Measurements from ENCODE around the gene ZDHHC7. TPM values are rescaled to one million over a fixed set of nuclear protein-coding genes. Genes with fewer than 3 reads are reported as not detected.

Gene ZDHHC7
- total and polyA plus RNA-seq, 9 of the 15 experiments (the other 6 are each of a cell fraction or from before 2014, with no cell fraction given) = 1.7 to 49.7 (median 37.4) TPM

DNA sequence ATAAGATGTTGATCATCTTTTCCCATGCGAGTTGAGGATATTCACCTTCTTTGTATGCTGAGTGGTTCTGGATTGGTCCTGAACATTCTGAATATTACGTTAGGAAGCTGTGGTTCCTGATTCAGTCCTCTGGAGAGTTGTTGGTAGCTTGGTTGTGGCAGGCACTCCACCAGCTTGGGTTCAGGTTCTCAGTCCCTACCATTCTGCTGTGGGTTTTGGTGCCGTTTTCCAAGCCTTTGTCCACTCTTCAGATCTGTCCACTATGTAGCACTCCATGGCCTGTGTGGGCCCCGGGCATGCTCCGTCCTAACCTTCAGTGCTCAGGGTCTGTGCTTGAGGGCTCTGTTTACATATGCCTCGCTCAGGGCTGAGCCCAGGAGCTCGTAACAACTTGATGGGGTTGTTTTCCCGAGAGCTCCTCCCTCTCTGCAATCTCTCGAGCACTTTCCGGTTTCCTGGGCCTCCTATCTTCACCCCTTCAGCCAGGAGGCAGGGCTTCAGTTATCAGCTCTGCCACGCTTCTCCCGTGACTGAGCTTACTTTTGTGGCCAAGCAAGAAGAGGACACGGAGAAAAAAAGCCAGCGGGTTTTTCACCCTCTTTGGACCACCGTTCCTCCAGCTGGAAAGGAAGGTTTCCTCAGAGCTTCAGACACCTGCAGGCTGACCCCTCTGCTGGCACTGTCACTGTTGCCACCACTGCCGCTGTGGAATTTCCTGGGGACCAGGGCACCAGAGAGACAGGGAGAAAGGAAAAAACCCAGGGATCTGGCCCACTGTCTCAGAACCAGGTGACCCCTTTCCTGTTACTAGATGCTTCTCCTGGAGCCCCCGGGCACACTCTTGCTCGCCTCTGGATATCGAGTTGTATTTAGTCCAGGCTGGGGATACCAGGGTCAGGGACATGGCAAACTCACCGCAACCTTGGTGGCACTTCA lies 35.9 kb upstream of the ZDHHC7 start (continued):
- TF ChIP-seq, protein P1, sequence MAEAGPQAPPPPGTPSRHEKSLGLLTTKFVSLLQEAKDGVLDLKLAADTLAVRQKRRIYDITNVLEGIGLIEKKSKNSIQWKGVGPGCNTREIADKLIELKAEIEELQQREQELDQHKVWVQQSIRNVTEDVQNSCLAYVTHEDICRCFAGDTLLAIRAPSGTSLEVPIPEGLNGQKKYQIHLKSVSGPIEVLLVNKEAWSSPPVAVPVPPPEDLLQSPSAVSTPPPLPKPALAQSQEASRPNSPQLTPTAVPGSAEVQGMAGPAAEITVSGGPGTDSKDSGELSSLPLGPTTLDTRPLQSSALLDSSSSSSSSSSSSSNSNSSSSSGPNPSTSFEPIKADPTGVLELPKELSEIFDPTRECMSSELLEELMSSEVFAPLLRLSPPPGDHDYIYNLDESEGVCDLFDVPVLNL (CRISPR knock-in tag; IDR thresholded peaks at IDR 0.05; ENCODE audit: low read depth) = no peak
- peak; percentile 75 for TF ChIP-seq TAF1 (IDR thresholded peaks at IDR 0.05; ENCODE audit: control insufficient read depth, extremely low read depth, insufficient read depth, low read length, severe bottlenecking)
- peak; percentile 19; the same call in 1 of the 2 replicates for TF ChIP-seq ZNF584 (CRISPR knock-in tag; IDR thresholded peaks at IDR 0.05; ENCODE audit: low read depth)
- no peak for TF ChIP-seq HMG20A (CRISPR knock-in tag; conservative IDR thresholded peaks at IDR 0.05)
- no peak for TF ChIP-seq FUS (optimal IDR thresholded peaks at IDR 0.05; ENCODE audit: low read depth, low read length)
- no peak for TF ChIP-seq ZNF282 (CRISPR knock-in tag; IDR thresholded peaks at IDR 0.05)
- no peak for TF ChIP-seq SIX5 (IDR thresholded peaks at IDR 0.05; ENCODE audit: borderline replicate concordance in 1 of 2, insufficient read depth in 1 of 2, low read depth in 1 of 2, low read length in 2 of 2)
- TF ChIP-seq, protein P2, sequence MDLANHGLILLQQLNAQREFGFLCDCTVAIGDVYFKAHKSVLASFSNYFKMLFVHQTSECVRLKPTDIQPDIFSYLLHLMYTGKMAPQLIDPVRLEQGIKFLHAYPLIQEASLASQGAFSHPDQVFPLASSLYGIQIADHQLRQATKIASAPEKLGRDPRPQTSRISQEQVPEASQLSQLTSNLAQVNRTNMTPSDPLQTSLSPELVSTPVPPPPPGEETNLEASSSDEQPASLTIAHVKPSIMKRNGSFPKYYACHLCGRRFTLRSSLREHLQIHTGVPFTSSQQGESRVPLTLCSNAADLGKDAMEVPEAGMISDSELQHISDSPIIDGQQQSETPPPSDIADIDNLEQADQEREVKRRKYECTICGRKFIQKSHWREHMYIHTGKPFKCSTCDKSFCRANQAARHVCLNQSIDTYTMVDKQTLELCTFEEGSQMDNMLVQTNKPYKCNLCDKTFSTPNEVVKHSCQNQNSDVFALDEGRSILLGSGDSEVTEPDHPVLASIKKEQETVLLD (IDR thresholded peaks at IDR 0.05) = peak; percentile 90
- no peak for TF ChIP-seq SAP30 (IDR thresholded peaks at IDR 0.05; ENCODE audit: borderline replicate concordance, insufficient read depth, low read depth, low read length, poor library complexity, severe bottlenecking)
- no peak for TF ChIP-seq ZBTB7A (IDR thresholded peaks at IDR 0.05; ENCODE audit: borderline replicate concordance, control insufficient read depth, low read depth, low read length)
- peak; percentile 80 to 82 for TF ChIP-seq TRIM24 (IDR thresholded peaks at IDR 0.05)
- TF ChIP-seq KDM2B (CRISPR knock-in tag; IDR thresholded peaks at IDR 0.05) = no peak
- TF ChIP-seq HDAC2 (IDR thresholded peaks at IDR 0.05) = peak; percentile 94; the same call in 1 of the 2 replicates
- TF ChIP-seq ILF3 (IDR thresholded peaks at IDR 0.05; ENCODE audit: borderline replicate concordance) = no peak
- no peak for TF ChIP-seq BRF1 (IDR thresholded peaks at IDR 0.05; ENCODE audit: borderline replicate concordance, extremely low read depth, insufficient read length)
- TF ChIP-seq ARID1B (IDR thresholded peaks at IDR 0.05) = peak; percentile 95
- TF ChIP-seq MED1 (CRISPR knock-in tag; IDR thresholded peaks at IDR 0.05; ENCODE audit: borderline replicate concordance) = no peak
- no peak for TF ChIP-seq ARID3B (CRISPR knock-in tag; IDR thresholded peaks at IDR 0.05; ENCODE audit: borderline replicate concordance)
- TF ChIP-seq ARNT (IDR thresholded peaks at IDR 0.05) = peak; percentile 63 to 78; a peak in 2 of 4 replicates
- no peak for TF ChIP-seq ATF2 (CRISPR knock-in tag; IDR thresholded peaks at IDR 0.05)
- TF ChIP-seq THRAP3 (IDR thresholded peaks at IDR 0.05; ENCODE audit: borderline replicate concordance) = no peak

Measured in K562 (cell line).